A172 (cell line): Measurements from ENCODE around the gene AQP11. TPM values are rescaled to one million over a fixed set of nuclear protein-coding genes. Genes with fewer than 3 reads are reported as not detected.
"Not testable (repeated sequence)": the region's sequence is repeated elsewhere in the genome, so short reads cannot be mapped to it uniquely, and the experiment has no call there.

Experiments
- DNase-seq: peaks from one replicate; pipeline ENCODE4 v3.0.0-alpha.2; 2015; ENCODE audit warnings: low spot score
- total RNA-seq: library from RNA; depleted of rRNA; stranded (reverse); fragments of >200 nt; shearing (Covaris generic); gene quantifications from 2 replicates; pipeline ENCODE4 v1.2.3, GENCODE V29; 2014

AQP11 gene
- total RNA-seq, 1 experiment from 2014 or later, result 8.4 TPM

- no peak for DNase-seq
These were observed 3.0 kb downstream of the AQP11 start for GRCh38 chr11:77592727-77593126.

- DNase-seq, result no peak
These were observed 4.1 kb downstream of the AQP11 start for GRCh38 chr11:77593883-77594282.

GRCh38 chr11:77596626-77597025 lies 6.9 kb downstream of the AQP11 start:
- no peak for DNase-seq

- DNase-seq, result no peak
These were observed 8.4 kb downstream of the AQP11 start for GRCh38 chr11:77598195-77598594.

GRCh38 chr11:77602381-77603088 lies 12.8 kb downstream of the AQP11 start:
- DNase-seq, result peak; percentile 88

- no peak for DNase-seq
These were observed 14.5 kb downstream of the AQP11 start for GRCh38 chr11:77604281-77604680.

- no peak for DNase-seq
These were observed 19.5 kb downstream of the AQP11 start for GRCh38 chr11:77609234-77609633.

- no peak for DNase-seq
These were observed 22.2 kb downstream of the AQP11 start for GRCh38 chr11:77611921-77612320.

GRCh38 chr11:77617892-77618291 lies 28.1 kb downstream of the AQP11 start:
- peak; percentile 38 for DNase-seq

- peak; percentile 64 for DNase-seq
These were observed 29.9 kb downstream of the AQP11 start for GRCh38 chr11:77619576-77620198.

GRCh38 chr11:77630157-77630710 lies 40.5 kb downstream of the AQP11 start:
- no peak for DNase-seq

- DNase-seq, result not testable (repeated sequence)
These were observed 44.2 kb downstream of the AQP11 start for GRCh38 chr11:77633926-77634325.

- no peak for DNase-seq
These were observed 47.1 kb downstream of the AQP11 start for GRCh38 chr11:77636731-77637344.

- DNase-seq, result peak; percentile 89
These were observed 47.8 kb downstream of the AQP11 start, which contains the start of gene CLNS1A for GRCh38 chr11:77637345-77638165. CLNS1A (minus strand) TSS chr11:77637794; CDS start chr11:77637714, 80 bp downstream.

- DNase-seq, result no peak
These were observed 52.5 kb downstream of the AQP11 start for GRCh38 chr11:77642228-77642627.

- DNase-seq, result no peak
These were observed 55.1 kb downstream of the AQP11 start for GRCh38 chr11:77644887-77645286.

GRCh38 chr11:77647654-77648305 lies 58.0 kb downstream of the AQP11 start:
- DNase-seq, result no peak

- no peak for DNase-seq
These were observed 60.4 kb downstream of the AQP11 start for GRCh38 chr11:77650123-77650522.

GRCh38 chr11:77654770-77655434 lies 65.1 kb downstream of the AQP11 start:
- no peak for DNase-seq

- no peak for DNase-seq
These were observed 66.6 kb downstream of the AQP11 start for GRCh38 chr11:77656362-77656761.
